WI38 (cell line): ENCODE measurements around the gene NLRP13.

Source experiments
- H3K4me3 ChIP-seq: 2 replicates; pipeline ENCODE4 v1.5.1; 2011; ENCODE audit warnings: low read depth, mild to moderate bottlenecking, control low read depth, low read length
- TF ChIP-seq, protein P1 (sequence below): IDR thresholded peaks from 2 replicates; pipeline ENCODE4 v1.5.1; 2012; ENCODE audit warnings: low read depth, mild to moderate bottlenecking, control low read depth, low read length

Gene NLRP13

DNA sequence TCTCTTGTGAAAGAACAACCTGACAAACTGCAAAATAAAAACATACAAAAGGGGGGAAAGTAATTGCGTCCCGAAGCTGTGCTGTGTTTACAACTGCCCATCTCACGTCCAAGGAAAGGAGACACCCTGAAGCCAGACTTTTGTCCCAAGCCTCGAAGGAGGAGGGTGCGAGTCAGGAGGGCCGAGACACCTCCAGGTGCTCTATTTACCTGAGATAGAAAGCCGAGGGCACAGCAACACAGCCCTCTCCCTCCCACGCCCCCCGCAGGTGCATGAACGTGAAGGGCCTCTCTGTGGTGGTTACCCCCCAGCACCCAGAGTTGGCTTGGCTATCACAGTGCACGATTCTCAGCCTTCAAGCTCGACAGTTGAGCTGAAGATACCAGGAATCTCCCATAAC, 33.2 kb downstream of the NLRP13 start:
- TF ChIP-seq, protein P1, sequence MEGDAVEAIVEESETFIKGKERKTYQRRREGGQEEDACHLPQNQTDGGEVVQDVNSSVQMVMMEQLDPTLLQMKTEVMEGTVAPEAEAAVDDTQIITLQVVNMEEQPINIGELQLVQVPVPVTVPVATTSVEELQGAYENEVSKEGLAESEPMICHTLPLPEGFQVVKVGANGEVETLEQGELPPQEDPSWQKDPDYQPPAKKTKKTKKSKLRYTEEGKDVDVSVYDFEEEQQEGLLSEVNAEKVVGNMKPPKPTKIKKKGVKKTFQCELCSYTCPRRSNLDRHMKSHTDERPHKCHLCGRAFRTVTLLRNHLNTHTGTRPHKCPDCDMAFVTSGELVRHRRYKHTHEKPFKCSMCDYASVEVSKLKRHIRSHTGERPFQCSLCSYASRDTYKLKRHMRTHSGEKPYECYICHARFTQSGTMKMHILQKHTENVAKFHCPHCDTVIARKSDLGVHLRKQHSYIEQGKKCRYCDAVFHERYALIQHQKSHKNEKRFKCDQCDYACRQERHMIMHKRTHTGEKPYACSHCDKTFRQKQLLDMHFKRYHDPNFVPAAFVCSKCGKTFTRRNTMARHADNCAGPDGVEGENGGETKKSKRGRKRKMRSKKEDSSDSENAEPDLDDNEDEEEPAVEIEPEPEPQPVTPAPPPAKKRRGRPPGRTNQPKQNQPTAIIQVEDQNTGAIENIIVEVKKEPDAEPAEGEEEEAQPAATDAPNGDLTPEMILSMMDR: no peak
- no peak overlapping the region for H3K4me3 ChIP-seq

DNA sequence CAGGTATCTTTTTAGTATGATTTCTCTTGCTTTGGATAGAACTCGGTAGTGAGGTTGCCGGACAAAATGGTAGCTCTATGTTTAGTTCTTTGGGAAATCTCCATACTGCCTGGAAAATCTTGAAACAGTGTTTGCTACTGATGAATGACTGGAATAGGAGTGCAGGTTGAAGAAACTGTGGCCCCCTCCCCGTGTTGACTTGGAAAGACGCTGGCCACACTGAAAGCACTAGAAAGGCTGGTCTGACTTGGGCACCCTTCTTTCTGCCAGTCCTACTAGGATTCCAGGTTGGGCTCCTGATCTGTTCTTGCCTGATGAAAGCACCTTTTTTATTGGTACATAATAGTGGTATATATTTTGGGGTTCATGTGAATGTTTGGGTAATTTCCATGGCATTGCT, 49.5 kb downstream of the NLRP13 start:
- TF ChIP-seq, protein P1: no peak
- no peak overlapping the region for H3K4me3 ChIP-seq

DNA sequence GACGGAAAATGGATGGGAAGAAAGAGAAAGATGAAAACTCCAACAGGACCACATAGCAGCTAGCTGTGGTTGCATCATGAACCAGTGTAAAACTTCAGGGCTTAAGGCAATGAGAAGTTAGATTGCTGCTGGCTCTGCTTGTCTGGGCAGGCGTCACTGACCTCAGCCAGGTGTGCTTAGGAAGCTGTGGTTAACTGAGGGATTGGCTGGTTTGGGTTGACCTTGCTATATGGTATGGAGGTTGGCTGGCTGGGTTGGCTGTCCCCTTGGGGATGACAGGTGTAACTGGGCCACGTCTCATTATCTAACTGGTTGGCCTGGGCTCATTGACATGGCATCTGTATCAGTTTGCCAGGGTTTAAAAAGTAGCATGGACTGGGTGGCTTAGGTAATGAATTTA, 54.9 kb downstream of the NLRP13 start:
- TF ChIP-seq, protein P1: no peak
- H3K4me3 ChIP-seq: no peak overlapping the region

DNA sequence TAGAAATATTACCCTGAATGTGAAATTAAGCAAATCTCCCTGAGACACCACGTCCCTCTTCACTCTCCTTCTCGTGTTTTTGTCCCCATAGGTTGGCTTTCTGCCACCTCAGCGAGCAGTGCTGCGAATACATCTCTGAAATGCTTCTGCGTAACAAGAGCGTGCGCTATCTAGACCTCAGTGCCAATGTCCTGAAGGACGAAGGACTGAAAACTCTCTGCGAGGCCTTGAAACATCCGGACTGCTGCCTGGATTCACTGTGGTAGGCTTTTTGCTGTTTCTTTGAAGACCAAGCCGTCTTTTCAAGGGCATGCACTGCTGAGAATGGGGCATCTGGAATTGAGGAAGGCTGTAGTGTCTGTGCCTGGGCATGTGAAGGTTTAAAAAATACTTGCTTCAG, 61.4 kb downstream of the NLRP13 start:
- no peak overlapping the region for H3K4me3 ChIP-seq
- TF ChIP-seq, protein P1: no peak

DNA sequence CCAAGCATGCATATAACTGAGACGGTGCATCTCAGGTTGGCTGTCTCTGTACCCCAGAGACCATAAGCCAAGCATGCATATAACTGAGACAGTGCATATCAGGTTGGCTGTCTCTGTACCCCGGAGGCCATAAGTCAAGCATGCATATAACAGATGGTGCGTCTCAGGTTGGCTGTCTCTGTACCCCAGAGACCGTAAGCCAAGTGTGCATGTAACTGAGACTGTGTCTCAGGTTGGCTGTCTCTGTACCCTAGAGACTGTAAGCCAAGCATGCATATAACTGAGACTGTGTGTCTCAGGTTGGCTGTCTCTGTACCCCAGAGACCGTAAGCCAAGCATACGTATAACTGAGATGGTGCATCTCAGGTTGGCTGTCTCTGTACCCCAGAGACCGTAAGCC, 65.0 kb downstream of the NLRP13 start:
- H3K4me3 ChIP-seq: no peak overlapping the region
- TF ChIP-seq, protein P1: no peak

DNA sequence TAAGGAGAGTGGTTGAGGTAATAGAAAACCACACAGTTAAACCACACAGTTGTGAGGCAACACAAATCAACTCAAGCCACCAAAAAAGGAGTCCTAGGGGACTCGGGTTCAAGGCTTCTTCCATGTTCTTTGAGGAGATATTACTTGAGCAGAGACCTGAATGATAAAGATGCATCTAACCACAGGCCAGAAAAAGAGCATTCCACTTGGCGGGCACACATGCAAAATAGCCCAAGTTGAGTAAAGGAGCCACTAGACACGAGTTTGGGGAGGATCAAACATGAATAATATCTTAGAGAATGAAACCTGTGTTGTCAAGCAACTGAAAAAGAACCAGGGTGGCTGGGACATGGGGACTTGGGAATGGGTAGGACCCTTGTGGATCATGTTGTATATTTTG, 65.6 kb downstream of the NLRP13 start:
- H3K4me3 ChIP-seq: no peak overlapping the region
- TF ChIP-seq, protein P1: no peak

DNA sequence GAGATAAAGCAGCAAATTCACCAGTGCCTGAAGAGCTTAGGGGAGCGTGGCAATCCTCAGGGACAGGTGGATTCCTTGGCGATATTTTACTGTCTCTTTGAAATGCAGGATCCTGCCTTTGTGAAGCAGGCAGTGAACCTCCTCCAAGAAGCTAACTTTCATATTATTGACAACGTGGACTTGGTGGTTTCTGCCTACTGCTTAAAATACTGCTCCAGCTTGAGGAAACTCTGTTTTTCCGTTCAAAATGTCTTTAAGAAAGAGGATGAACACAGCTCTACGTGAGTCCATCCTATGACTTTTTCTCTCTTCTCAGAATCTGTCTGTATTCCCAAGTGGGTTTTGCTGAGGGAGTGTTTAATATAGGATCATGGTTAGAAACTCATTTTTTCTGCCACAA, 73.2 kb downstream of the NLRP13 start:
- TF ChIP-seq, protein P1: no peak
- no peak overlapping the region for H3K4me3 ChIP-seq

DNA sequence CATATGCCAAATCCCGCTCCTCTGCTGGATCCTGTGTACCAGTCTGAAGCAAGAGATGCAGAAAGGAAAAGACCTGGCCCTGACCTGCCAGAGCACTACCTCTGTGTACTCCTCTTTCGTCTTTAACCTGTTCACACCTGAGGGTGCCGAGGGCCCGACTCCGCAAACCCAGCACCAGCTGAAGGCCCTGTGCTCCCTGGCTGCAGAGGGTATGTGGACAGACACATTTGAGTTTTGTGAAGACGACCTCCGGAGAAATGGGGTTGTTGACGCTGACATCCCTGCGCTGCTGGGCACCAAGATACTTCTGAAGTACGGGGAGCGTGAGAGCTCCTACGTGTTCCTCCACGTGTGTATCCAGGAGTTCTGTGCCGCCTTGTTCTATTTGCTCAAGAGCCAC, 73.7 kb downstream of the NLRP13 start:
- TF ChIP-seq, protein P1: no peak
- no peak overlapping the region for H3K4me3 ChIP-seq
